ENCODE data around the gene ARHGAP26.

Gene ARHGAP26

GRCh38 chr5:143168921-143169810 is 399.0 kb downstream of the ARHGAP26 start:
- DNase-seq, result no peak

- DNase-seq, result no peak
These were observed 399.9 kb downstream of the ARHGAP26 start for GRCh38 chr5:143170104-143170503.

DNA sequence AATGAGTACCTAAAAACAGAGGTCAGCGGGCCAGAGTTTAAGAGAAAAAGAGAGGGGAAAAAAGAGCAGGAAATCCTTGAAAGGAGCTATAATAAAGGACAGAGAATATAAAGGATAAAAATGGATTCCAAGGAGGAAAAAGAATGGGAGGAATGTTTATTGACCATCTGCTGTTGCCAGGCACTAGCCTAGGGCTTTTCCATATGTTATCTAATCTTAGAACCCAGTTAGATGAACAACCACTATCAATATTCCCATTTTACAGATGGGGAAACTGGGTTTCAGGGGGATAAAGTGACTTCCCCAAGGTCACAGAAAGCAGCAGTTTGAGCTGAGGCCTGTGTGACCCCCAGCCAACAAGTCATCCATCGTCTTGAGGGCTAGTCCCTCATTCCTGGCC is 400.8 kb downstream of the ARHGAP26 start:
- DNase-seq, result no peak

DNA sequence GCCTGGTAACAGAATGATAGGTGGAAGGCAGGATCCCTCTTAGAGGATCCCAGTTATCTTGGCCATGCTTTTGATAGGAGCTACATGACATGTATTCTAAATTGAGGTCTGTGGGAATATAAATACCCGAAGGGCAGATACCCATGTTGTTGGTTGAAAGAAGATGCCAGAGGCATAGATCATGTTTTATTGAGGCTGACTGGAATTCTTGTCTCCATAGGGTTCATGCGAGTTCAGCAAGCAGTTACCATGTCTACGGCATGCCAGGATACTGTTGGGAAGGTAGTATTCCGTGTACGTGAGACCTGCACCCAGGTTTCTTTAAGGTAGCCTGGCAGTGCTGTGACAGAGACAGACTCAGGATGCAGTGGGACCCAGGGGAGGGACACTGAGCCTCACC is 402.6 kb downstream of the ARHGAP26 start:
- DNase-seq, result no peak

- no peak for DNase-seq
These were observed 403.1 kb downstream of the ARHGAP26 start for GRCh38 chr5:143173139-143173889.

DNA sequence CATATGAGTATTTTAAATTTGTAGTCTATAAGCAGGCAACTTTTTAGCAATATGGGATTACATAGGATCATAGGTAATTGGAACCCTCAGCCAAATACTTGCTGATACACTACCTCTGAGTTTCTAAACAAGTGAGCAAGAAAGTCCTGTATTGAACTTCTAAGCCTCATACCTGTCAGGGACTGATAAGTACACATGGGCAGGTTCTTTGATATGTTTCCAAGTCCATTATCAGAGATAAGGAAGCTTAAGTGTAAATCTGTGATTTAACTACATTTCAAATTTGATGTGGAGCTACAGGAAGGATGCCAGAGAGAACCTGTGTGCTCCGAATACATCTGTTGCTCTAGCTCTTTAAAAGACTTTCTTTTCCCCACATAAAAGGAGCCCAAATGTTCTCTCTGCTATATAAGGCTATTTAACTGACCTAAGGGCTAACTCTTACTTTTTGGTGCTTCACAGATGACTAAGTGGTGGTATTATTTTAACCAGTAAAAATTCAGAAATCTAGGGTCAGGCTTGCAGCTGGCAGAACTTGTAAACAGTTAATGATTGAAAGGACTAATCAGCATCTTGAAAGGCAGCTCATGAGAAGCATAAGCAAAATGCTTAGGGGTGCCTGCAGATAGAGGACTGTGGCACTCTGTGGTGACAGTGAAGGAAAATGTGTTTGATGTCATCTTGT is 404.7 kb downstream of the ARHGAP26 start:
- DNase-seq, result no peak

- DNase-seq, result peak; percentile 61 to 90 (median 78)
These were observed 405.9 kb downstream of the ARHGAP26 start for GRCh38 chr5:143176048-143176447.

DNA sequence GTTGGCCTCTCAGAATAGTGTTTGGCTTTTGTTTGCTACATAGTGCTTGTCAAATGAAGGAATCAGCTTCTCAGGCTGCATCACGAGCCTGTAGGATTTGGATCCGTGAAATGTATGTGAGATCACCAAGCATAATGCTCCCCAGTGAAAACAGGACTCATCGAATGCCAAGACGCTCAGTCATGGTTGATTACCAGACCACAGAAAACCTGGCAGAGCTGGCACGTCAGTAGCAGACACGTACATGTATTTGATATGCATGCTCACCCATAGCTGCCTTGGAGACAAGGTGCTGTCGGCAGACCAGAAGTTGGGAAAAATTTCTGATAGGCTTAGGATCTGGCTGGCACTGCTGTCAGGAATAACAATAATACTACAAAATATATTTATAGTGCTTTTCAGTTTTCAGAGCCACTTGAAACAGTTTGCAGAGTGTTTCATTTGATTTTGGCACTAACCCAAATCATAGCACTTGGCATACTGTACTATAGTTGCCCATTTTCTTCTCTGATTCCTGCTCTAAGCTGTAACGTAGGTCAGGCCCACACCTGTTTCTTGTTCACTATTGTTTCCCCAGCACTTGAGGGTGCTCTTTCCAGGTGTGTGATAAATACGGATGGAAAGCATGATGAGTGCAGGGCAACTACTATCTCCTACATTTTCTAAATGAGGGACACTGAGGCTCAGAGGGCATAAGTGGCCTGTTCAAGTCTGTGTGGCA is 407.2 kb downstream of the ARHGAP26 start:
- DNase-seq, result no peak

DNA sequence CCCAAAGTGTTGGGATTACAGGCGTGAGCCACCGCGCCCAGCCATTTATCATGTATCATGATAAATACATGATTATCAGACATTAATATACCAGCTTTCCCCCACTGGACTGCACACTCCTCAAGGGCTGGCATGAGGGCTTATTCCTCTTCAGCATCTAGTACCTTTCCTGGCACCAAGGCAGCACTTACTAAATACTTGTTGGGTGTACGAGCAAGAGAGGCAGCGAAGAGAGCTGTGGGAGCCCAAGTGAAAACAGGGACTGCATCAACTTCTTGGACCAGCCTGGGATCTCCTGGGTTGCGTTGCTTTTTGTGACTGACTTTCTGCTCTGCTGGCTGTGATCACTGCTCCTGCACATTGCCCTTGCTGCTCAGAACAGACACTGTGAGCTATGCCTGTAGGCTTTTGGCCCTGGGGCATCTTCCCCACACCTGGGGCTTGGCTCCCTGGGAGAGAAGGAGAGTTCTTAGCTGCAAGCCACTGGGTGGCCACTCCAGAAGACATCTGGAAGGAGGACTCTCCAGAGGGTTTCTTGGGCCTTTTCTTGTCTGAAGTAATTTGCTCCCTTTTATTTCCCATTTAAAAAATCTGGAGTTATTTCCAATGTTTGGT is 409.1 kb downstream of the ARHGAP26 start:
- no peak for DNase-seq

GRCh38 chr5:143180751-143181150 is 410.6 kb downstream of the ARHGAP26 start:
- no peak for DNase-seq

DNA sequence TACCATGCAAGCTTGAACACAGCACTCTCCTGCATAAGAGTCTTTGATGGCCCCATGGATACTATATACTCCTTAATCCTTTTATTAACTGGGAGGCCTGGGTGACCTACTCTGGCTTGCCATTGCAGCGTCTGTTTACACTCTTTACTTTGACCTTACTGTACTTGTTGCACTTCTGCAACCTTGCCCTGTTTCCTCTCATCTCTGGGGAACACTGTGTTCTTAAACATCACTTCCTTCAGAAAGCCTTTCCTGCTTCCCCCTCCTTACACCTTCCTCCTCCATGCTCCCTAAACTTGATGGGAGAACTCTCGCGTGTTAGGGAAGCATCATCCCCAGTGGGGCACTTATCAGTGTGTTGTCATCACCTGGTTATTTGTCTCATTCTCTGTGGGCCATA is 411.0 kb downstream of the ARHGAP26 start:
- DNase-seq, result no peak

- no peak for DNase-seq
These were observed 411.9 kb downstream of the ARHGAP26 start for GRCh38 chr5:143182106-143182505.

DNA sequence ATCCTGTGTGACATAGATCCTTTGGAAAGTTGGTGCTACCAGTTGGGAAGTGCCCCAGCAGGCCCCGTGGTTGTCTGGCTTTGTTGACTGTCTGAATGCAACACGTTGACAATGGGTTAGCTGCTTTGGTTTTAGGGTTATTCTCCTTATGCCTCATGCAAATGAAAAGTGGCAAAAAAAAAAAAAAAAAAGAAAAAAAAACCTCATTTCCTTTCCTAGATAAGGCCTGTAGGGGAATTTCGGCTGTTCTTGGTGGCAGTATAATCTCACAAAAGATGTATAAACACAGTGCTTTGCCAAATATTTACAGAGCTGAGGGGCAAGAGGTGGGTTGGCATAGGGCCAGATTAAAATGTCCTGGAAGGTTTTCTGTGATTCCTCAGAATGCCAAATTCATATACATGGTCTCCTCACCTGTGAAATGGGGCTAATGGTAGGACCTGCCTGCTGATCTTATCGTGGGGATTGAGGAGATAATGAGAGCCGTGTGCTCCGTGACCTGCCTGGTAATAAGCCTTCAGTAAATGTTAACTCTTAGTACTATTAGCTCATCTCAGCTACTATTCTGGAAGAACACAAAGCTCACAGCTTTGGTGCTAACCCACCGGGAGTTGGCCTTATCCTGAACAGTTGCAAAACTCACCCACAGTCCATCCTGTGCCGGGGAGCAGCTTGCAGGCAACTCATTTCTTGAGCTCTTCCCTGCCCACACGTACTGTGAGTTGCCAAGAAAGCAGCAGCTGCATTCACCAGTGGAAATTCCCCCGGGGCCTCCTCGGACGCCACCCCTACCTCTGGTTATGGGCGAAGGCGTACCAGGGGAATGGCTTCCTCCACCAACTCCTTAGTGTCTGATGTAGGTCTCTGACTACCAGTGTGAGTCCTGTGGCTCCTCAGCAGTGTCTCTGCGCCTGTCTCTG is 413.0 kb downstream of the ARHGAP26 start:
- peak; percentile 22 to 72 (median 56) for DNase-seq

- DNase-seq, result no peak
These were observed 413.8 kb downstream of the ARHGAP26 start for GRCh38 chr5:143183989-143184388.

- DNase-seq, result peak in 1 of 4 experiments; percentile 18
These were observed 416.4 kb downstream of the ARHGAP26 start for GRCh38 chr5:143186623-143187022.

- no peak for DNase-seq
These were observed 417.3 kb downstream of the ARHGAP26 start for GRCh38 chr5:143187495-143187894.

DNA sequence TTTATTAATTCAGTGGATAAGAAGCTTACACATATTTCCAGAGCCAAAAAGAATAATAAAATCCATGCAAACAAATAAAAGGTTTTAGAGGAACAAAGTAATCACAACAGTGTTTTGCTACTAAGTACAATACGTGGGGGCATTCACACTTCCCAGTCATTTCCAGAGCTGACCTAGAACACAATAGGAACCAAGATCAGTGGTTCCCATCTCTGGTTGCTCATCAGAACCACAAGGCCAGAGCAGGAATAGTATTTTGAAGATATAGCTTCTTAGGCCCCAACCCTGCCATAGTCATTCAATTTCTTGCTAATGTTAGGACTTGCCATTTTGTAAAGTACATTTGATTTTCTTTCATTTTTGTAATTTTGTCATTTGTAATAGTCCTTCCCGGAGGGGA is 417.9 kb downstream of the ARHGAP26 start:
- DNase-seq, result no peak

GRCh38 chr5:143188692-143189091 is 418.5 kb downstream of the ARHGAP26 start:
- DNase-seq, result no peak

GRCh38 chr5:143190260-143190810 is 420.2 kb downstream of the ARHGAP26 start:
- DNase-seq, result no peak

DNA sequence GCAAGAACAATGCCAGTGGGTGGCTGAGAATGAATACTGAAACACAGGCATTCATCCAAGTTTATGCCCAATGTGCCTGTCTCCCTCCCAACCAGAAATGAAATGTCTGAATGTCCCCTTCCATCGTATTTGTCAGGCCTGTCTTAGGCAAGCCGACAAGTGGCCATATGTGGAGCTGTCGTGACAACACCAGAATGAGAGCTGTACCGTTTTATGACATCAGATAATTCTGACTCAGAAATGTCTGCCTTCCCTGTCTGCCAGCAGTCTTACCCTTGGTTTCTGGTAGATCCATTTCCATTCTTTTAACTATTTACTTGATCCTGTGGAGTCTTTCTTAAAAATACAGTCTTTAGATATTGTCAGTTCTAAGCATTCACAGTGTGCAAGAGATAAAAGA is 421.5 kb downstream of the ARHGAP26 start:
- DNase-seq, result no peak

Measured in suppressor macrophage (primary cell).